GM21737 (cell line): ENCODE data around the gene WFDC12.

ENCODE experiments used
- ATAC-seq: cut with Tn5 transposase; IDR thresholded peaks from one replicate; pipeline ENCODE4 v1.9.1; 2021; ENCODE audit warnings: mild to moderate bottlenecking, moderate library complexity; ENCODE audit not compliant: unreplicated experiment

WFDC12 gene

GRCh38 chr20:45092898-45093297, 31.4 kb downstream of the WFDC12 start:
- no peak for ATAC-seq

- ATAC-seq: no peak
These were observed 32.9 kb downstream of the WFDC12 start for GRCh38 chr20:45091366-45091765.

DNA sequence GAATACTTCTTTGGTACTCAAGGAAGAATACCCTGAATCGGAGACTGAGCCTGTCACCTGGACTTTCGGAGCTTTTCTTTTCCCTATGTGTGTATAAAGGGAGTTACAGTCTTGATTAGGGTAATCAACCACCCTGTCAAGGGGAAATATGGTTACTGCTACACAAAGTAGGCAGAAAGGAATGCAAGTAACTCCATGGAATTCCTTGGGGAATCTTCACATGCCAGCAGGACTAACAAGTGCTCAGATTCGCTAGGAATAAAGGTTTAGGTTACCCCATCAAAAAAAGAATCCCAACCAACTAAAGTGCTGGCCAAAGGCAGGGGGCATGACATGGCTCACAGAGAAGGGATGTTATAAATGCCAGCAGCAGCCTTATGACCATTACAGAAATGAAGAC, 33.8 kb downstream of the WFDC12 start:
- no peak for ATAC-seq

GRCh38 chr20:45088247-45088646, 36.0 kb downstream of the WFDC12 start:
- ATAC-seq: no peak

GRCh38 chr20:45087814-45088213, 36.5 kb downstream of the WFDC12 start:
- no peak for ATAC-seq

DNA sequence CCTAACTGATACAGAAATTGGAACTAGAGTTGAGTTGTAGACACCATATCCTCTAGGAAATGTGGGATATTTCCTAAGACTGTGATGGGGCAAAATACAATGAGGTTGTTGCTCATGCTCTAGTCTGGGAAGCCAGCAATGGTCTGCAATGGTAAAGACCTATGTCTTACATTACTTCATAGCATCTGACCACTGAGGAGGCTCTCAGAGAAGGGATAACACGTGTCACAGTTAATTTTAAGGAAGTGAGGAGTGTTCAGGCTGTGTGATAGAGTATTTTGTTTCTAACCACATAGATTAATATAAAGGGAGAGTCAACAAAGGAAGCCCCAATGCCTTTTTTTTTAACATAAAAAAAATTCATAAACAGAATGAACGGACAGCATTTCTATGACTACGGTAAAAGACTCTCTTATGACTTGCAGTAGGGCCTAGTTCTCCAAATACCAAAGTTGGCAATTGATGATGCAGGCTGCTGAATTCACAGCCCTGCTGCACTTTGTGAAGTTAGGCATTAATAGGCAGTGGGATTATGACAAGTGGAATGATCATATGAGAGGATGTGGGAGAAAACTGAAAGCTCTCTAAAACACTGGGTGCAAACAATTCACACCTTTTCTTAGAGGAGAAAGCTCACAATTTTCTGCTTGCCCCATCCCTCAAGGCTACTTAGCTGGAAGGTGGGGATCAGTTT, 37.0 kb downstream of the WFDC12 start:
- no peak for ATAC-seq

- no peak for ATAC-seq
These were observed 38.4 kb downstream of the WFDC12 start for GRCh38 chr20:45085867-45086266.

GRCh38 chr20:45085289-45085688, 39.0 kb downstream of the WFDC12 start:
- no peak for ATAC-seq

DNA sequence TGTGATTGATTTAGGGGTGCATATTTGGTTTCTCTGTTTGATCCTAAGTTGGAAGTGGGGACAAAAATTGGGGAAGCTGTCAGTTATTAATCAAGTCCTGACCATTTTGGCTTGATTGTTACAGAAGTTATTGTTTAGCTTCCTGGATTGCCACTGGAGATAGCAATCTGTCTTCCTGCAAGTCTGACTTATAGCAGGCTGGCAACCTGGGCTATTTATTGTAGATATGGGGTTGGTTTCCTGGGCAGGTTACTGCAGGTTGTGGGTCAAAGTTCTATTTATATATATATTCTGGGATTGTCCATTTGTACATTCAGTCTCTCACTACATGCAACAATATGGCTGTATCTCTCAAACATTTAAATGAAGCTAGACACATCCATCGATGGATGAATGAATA, 41.1 kb downstream of the WFDC12 start:
- ATAC-seq: no peak

GRCh38 chr20:45082468-45082867, 41.8 kb downstream of the WFDC12 start:
- no peak for ATAC-seq

DNA sequence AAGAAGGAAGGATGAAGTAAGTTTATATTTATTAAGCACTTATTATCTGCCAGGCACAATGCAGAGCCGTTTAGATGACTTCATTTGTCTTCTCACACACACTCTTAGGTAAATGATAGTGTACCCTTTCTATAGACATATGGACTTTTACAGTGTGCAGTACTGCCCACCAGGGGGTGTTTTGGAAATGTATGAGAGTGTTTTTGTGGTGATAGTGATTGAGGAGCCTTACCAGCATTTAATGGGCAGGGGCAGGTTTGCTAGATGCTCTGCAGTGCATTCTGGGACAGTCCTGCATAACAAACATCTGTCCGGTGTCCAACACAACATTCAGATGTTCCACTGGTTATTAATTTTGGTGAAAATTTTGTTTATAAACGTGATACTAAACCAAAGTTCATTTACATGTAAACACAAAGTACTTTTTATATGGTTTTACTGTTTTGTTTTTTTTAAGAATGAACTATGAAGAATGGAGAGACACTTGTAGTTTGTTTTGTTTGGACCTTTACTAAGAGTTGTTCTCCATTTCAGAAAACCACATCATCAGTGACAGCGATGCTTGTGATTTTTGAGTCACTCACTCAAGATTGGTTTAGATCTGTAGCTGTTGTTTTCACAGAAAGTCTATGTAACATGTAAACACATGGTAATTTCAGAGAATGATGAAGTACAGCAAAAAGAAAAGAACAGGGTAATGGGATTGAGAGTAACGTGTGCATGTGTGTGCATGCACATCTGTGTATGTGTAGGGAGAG, 43.2 kb downstream of the WFDC12 start:
- ATAC-seq: no peak

DNA sequence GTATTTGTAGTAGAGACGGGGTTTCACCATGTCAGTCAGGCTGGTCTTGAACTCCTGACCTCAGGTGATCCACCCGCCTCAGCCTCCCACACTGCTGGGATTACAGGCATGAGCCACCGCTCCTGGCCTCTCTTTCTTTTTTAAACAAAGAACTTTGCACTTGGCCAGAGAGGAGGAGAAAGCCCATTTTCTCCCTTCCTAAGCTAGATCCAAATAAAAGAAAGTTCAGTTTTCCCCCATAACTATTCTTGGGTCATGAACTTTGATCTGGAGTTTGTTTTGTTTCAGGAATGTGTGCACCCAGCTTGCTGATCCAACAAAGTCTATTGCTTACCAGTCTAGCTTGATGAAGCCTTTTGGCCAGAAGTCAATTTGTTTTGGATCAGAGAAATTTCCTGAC, 46.7 kb downstream of the WFDC12 start:
- no peak for ATAC-seq
